PC-3 (cell line): ENCODE data around the gene SLC6A6. TPM values are rescaled to one million over a fixed set of nuclear protein-coding genes. Genes with fewer than 3 reads are reported as not detected.

Source experiments
- ATAC-seq: fragments of 200-7000 bp; cut with Tn5 transposase; 2 replicates; pipeline ENCODE4 v1.9.1; 2020; ENCODE audit warnings: mild to moderate bottlenecking, moderate library complexity
- BruUV-seq: library from RNA; stranded (reverse); fragments of 400-500 nt; replicated peaks from 2 replicates; lab custom pipeline; 2021; lab: Mats Ljungman, UMichigan
- CTCF ChIA-PET: fragments of 300-600 bp; sonication (Branson Sonifier 250); formaldehyde crosslinking; loops from one replicate; lab custom pipeline; 2022; ENCODE audit warnings: antibody characterized with exemption; lab: Charles Lee
- POLR2A ChIA-PET: fragments of 300-600 bp; sonication (Branson Sonifier 250); formaldehyde crosslinking; loops from one replicate; lab custom pipeline; 2022; ENCODE audit warnings: antibody characterized with exemption; ENCODE audit not compliant: unreplicated experiment; lab: Charles Lee
- DNase-seq: peaks from one replicate; pipeline ENCODE4 v3.0.0-alpha.2; 2015
- H2AFZ ChIP-seq: fragments of 300-600 bp; sonication (generic); 2 replicates; pipeline ENCODE4 v1.6.0; 2016; ENCODE audit warnings: antibody characterized with exemption, low read length
- H3F3A ChIP-seq: fragments of 300-600 bp; sonication (generic); one replicate; pipeline ENCODE4 v1.6.0; 2017; ENCODE audit warnings: antibody characterized with exemption, low read length, control low read depth, mild to moderate bottlenecking; ENCODE audit not compliant: unreplicated experiment
- H3K27ac ChIP-seq: fragments of 300-600 bp; sonication (generic); 2 replicates; pipeline ENCODE4 v1.5.1; 2016; ENCODE audit warnings: mild to moderate bottlenecking, low read length
- H3K27me3 ChIP-seq: fragments of 300-600 bp; sonication (generic); 2 replicates; pipeline ENCODE4 v1.6.1; 2016; ENCODE audit warnings: low read length, mixed read lengths
- H3K36me3 ChIP-seq: fragments of 300-600 bp; sonication (generic); 2 replicates; pipeline ENCODE4 v1.6.1; 2016; ENCODE audit warnings: low read depth, mixed run types, low read length, mixed read lengths
- H3K4me1 ChIP-seq: fragments of 300-600 bp; sonication (generic); 2 replicates; pipeline ENCODE4 v1.5.1; 2016; ENCODE audit warnings: low read length; ENCODE audit not compliant: insufficient read depth
- H3K4me2 ChIP-seq: fragments of 300-600 bp; sonication (generic); 2 replicates; pipeline ENCODE4 v1.6.0; 2016; ENCODE audit warnings: low read length
- H3K4me3 ChIP-seq: fragments of 300-600 bp; sonication (generic); 2 replicates; pipeline ENCODE4 v1.5.1; 2016; ENCODE audit warnings: mild to moderate bottlenecking, low read length, mixed read lengths
- H3K79me2 ChIP-seq: fragments of 300-600 bp; sonication (generic); 2 replicates; pipeline ENCODE4 v1.6.1; 2017; ENCODE audit warnings: low read length, mixed read lengths
- H3K9ac ChIP-seq: fragments of 300-600 bp; sonication (generic); 2 replicates; pipeline ENCODE4 v1.6.0; 2016; ENCODE audit warnings: mild to moderate bottlenecking, low read length
- H3K9me2 ChIP-seq: fragments of 300-600 bp; sonication (generic); replicated peaks from 2 replicates; pipeline ENCODE4 v1.6.1; 2016; ENCODE audit warnings: mixed run types, low read length, mixed read lengths
- H3K9me3 ChIP-seq: fragments of 300-600 bp; sonication (generic); 2 replicates; pipeline ENCODE4 v1.6.1; 2016; ENCODE audit warnings: low read length, mixed read lengths
- H4K20me1 ChIP-seq: fragments of 300-600 bp; sonication (generic); 2 replicates; pipeline ENCODE4 v1.6.1; 2016; ENCODE audit warnings: low read length, mixed read lengths
- CTCF ChIP-seq: fragments of 300-600 bp; sonication (generic); conservative IDR thresholded peaks from 2 replicates; pipeline ENCODE4 v1.5.1; 2017; ENCODE audit warnings: antibody characterized with exemption, low read depth, mild to moderate bottlenecking, low read length
- EZH2 ChIP-seq: fragments of 300-600 bp; sonication (generic); IDR thresholded peaks from one replicate; pipeline ENCODE4 v1.6.1; 2017; ENCODE audit warnings: antibody characterized with exemption, mild to moderate bottlenecking, low read length; ENCODE audit not compliant: unreplicated experiment
- EZH2phosphoT487 ChIP-seq: fragments of 300-600 bp; sonication (generic); IDR thresholded peaks from 2 replicates; pipeline ENCODE4 v1.6.1; 2018; ENCODE audit warnings: mild to moderate bottlenecking, antibody characterized with exemption, low read length, borderline replicate concordance
- intact Hi-C: fragments of 100-400 bp; cut with micrococcal nuclease; formaldehyde crosslinking; loops from 2 replicates; pipeline ENCODE4 v1.9.0; 2023
- total RNA-seq: library from RNA; depleted of rRNA; stranded (reverse); fragments of >200 nt; gene quantifications from 2 replicates; pipeline ENCODE4 v1.2.3, GENCODE V29; 2014

Gene SLC6A6
- total RNA-seq, 1 experiment from 2014 or later = 28.1 TPM

GRCh38 chr3:14525685-14526631, 123.6 kb downstream of the SLC6A6 start:
- peaks cover 13% of the 10 kb centered on the region for H3K27me3 ChIP-seq
- no peaks in the 10 kb centered on the region for H3F3A ChIP-seq
- no peak overlapping the region for H3K4me3 ChIP-seq
- 0 out of 2 replicates have a peak overlapping the region, but pooled peaks have one; percentile 25 for H2AFZ ChIP-seq
- H3K9me3 ChIP-seq = no peaks in the 10 kb centered on the region
- DNase-seq (peak; percentile 25), ATAC-seq (peak; percentile 61)
- H3K4me1 ChIP-seq = no peaks in the 10 kb centered on the region; the same call in 1 of the 2 replicates
- H3K27ac ChIP-seq = no peak overlapping the region
- no peaks in the 10 kb centered on the region for H3K36me3 ChIP-seq
- no peaks in the 10 kb centered on the region for H3K79me2 ChIP-seq
- POLR2A ChIA-PET = no interaction called here
- CTCF ChIA-PET = interaction anchor here (0.6 to 0.7 kb wide), 2 partner anchors 1173 to 1703 kb away, joined by 3 to 4 read pairs; no protein-coding TSS in a partner anchor
- H3K9me2 ChIP-seq = no peaks in the 10 kb centered on the region
- BruUV-seq = no TSS peak
- intact Hi-C loops = no loop called here
- no peaks in the 10 kb centered on the region for H4K20me1 ChIP-seq
- no peak overlapping the region for H3K4me2 ChIP-seq
- H3K9ac ChIP-seq = no peak overlapping the region
- TF ChIP-seq CTCF (no peak), EZH2phosphoT487 (no peak), EZH2 (no peak)

DNA sequence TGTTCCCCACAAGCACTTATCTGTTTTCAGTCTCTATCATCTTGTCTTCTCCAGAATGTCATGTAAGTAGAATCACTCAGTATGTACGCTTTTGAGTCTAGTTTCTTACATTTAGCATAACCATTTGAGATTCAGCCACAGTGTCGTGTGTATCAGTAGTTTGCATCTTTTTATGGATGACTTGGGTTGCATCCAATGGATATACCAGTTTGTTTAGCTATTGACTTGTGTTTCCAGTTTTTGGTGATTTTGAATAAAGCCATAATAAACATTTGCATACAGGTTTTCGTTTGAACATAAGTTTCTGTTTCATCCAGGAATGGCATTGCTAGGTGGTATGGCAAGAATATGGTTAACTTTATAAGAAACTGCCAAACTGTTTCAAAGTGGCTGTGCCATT, 125.7 kb downstream of the SLC6A6 start:
- no peak overlapping the region for H3K4me3 ChIP-seq
- ChIA-PET CTCF (no interaction called here), POLR2A (no interaction called here)
- H3K79me2 ChIP-seq = no peaks in the 10 kb centered on the region
- H3K27me3 ChIP-seq = peaks cover 13% of the 10 kb centered on the region
- no peak overlapping the region for H3K4me2 ChIP-seq
- no peak for TF ChIP-seq EZH2phosphoT487
- TF ChIP-seq CTCF = no peak
- TF ChIP-seq EZH2 = no peak
- H3K4me1 ChIP-seq = peaks cover 5% of the 10 kb centered on the region; the same call in 1 of the 2 replicates
- BruUV-seq = no TSS peak
- no peaks in the 10 kb centered on the region for H3F3A ChIP-seq
- no peak overlapping the region for H2AFZ ChIP-seq
- no peak for ATAC-seq
- no peaks in the 10 kb centered on the region for H4K20me1 ChIP-seq
- H3K9me2 ChIP-seq = no peaks in the 10 kb centered on the region
- no peaks in the 10 kb centered on the region for H3K9me3 ChIP-seq
- no peaks in the 10 kb centered on the region for H3K36me3 ChIP-seq
- H3K9ac ChIP-seq = no peak overlapping the region
- intact Hi-C loops = no loop called here
- no peak overlapping the region for H3K27ac ChIP-seq
- no peak for DNase-seq

DNA sequence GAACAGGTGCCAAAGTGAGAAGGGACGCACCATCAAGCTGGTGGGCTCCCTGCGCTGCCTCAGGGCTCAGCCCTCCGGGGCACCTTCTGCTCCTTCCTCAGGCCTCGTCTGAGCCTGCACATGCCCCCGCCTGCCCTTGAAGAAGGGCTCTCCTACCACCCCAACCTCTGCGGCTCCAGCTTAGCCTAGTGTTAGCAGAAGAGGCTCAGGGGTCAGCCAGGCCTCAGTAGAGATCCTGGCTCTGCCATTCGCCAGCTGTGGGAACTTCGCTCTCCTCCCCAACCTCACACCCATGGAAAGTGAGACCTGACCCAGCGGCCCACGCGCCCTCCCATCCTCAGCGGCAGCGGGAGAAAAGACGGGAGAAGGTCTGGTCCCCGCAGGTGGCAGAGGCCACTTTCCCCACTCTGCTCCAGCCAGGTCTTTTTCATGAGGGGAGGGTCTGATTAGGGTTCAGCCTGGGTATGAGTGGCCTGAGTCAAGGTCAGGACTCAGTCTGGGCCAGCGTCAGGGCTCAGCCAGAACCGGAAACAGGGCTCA, 129.5 kb downstream of the SLC6A6 start:
- no peaks in the 10 kb centered on the region for H3K9me2 ChIP-seq

More for the DNA sequence above, 129.5 kb downstream of the SLC6A6 start:
- Histone ChIP-seq H2AFZ (no peak overlapping the region), H3K4me3 (no peak overlapping the region), H3F3A (no peaks in the 10 kb centered on the region), H3K27me3 (peaks cover 13% of the 10 kb centered on the region), H3K4me1 (peaks cover 6% of the 10 kb centered on the region; the same call in 1 of the 2 replicates), H3K79me2 (no peaks in the 10 kb centered on the region), H3K36me3 (no peaks in the 10 kb centered on the region), H3K9me3 (no peaks in the 10 kb centered on the region), H4K20me1 (no peaks in the 10 kb centered on the region), H3K9ac (no peak overlapping the region), H3K4me2 (no peak overlapping the region), H3K27ac (no peak overlapping the region)
- DNase-seq (no peak), ATAC-seq (no peak)
- intact Hi-C loops = no loop called here
- TF ChIP-seq EZH2 (no peak), CTCF (no peak), EZH2phosphoT487 (no peak)
- CTCF ChIA-PET = no interaction called here
- POLR2A ChIA-PET = no interaction called here
- no TSS peak for BruUV-seq
